GM19468 (cell line): ENCODE results near the gene MCCD1.
"Not testable (repeated sequence)": the region's sequence is repeated elsewhere in the genome, so short reads cannot be mapped to it uniquely, and the experiment has no call there.

Experiments
- ATAC-seq: cut with Tn5 transposase; IDR thresholded peaks from one replicate; pipeline ENCODE4 v1.9.1; 2021; ENCODE audit warnings: mild to moderate bottlenecking, moderate library complexity, moderate number of reproducible peaks; ENCODE audit not compliant: unreplicated experiment; ENCODE audit errors: extremely low read depth

MCCD1 gene, protein sequence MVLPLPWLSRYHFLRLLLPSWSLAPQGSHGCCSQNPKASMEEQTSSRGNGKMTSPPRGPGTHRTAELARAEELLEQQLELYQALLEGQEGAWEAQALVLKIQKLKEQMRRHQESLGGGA

DNA sequence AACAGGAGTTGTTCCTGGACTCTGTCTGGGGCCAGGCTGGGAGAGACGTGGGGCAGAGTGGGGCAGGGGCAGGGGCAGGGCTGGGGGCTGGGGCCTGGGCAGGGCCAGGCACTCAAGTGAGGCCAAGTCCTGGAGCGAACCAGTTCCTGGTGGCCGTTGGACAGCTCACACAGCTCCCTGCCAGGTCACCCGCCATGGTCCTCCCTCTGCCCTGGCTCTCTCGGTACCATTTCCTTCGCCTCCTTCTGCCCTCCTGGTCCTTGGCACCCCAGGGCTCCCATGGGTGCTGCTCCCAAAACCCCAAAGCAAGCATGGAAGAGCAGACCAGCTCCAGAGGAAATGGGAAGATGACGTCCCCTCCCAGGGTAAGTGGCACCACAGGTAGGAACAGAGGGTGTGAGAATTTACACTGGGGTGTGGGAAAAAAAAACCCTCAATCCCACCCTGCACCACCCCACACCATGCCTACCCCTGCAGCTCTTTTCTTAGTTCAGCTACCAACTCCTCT is at the start of gene MCCD1:
Gene MCCD1 (plus strand): TSS at position 142 of the 508 bp plus-strand sequence. CDS start 53 bp downstream, at position 195.
- no peak for ATAC-seq

DNA sequence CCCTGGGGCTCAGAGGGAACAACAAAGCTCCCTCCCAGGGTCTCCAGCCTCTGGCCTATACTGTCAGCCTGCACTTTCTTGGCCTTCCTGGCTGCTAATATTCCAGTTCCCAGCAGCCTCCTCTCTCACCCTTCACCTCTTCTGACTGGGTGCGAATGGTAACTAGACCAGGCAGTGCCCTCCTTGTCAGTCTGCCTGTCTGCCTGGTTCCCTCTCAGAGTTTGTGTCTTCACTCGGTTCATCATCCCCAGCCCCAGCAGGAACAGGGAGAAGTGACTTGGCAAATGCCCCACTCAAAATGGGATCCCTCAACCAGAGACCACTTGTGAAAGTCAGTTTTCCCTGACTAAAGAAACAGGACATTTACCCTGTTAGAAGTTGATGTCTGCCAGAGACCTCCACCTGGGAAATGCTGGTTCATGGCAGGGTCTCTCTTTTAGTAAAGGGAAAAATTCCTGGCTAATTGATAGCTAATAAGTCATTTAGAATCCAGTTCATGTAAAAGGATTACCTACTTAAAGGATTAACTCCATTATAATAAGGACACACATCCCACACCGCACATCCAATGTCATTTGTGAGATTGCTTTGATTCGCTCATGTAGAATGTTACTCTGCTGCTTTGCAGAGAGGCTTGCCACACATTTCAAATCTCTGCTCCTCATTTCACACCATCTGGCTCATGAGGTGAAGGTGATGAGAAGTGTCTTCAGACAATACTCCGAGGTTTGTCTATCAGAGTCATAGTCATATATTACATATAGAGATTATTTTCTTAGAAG is 49.4 kb upstream of the MCCD1 start:
- ATAC-seq: no peak

DNA sequence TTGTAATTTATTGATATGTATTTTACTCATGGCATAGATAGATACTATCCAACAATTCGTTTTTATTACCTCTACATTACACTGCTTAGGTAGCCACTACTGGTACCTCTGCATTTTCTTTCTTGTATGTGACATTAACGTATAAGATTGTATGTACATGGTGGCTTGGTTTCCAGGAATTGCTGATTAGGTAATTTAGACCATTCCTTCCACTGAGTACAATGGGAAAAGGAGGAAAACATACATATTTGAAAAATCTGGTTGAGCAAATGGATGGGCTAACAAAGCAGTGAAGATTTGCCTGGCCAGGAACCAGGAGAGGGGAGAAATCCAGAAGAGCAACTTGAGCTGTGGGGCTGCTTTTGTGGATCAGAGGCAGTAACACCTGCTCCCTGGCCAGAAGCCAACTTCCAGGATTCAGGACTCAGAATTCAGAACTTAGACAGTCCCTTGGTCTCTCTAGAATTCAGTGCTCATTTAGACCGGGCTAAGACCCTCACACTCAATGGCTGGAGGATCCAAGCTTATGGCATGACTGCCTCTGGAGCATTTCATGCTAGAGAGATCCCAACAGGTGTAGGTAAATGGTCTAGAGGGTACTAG is 48.7 kb upstream of the MCCD1 start:
- no peak for ATAC-seq

- no peak for ATAC-seq
Observed at GRCh38 chr6:31480574-31480973, 48.2 kb upstream of the MCCD1 start.

DNA sequence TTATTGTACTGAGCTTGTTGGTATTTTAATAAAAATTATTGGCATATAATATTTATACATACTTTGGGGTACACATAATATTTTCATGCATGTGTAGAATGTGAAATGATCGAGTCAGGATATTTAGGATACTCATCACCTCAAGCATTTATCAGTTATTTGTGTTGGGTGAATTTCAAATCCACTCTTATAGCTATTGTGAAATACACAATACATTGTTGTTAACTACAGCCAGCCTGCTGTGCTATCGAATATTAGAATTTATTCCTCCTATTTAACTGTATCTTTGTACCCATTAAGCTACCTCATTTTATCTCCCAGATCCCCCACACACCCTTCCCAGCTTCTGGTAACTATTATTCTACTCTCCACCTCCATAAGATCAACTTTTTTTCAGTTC is 45.4 kb upstream of the MCCD1 start:
- no peak for ATAC-seq

GRCh38 chr6:31485055-31485454 is 43.7 kb upstream of the MCCD1 start:
- no peak for ATAC-seq

DNA sequence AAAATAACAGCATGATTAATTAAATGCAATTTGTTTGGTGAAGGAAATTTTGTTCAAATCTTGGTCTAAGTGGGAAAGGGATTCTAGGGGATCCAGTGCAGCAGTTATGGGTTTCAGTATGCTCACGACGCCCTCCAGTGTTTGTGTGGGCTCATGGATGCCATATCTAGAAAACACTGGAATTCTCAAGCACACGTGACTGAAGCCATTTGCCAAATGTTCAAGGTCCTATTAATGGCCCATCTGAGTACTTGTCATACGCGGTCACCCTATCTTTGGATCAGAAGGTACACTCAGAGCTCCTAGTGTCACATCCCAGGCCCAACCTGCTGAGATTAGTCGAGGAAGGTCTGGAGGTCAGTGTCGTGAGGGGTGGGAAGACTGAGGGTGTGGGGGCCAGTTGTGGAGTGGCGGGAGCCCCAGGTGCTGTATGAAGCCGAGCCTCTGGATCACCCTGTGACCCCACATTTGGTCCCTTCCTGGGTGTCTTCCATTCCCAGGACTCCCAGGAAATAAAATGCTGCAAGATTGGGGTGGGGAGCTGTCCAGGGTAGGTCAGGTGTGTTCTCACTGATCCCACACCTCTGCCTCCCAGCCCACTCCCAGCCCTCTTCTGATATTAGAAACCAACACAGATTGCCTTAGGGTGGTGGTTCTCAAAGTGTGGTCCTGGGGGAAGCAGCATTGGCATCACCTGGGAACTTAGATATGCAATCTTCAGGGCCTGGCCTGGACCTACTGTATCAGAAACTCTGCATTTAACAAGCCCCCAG is 42.5 kb upstream of the MCCD1 start:
- ATAC-seq: not testable (repeated sequence)

GRCh38 chr6:31487674-31488073 is 41.1 kb upstream of the MCCD1 start:
- not testable (repeated sequence) for ATAC-seq

GRCh38 chr6:31489086-31489485 is 39.7 kb upstream of the MCCD1 start:
- ATAC-seq: no peak

DNA sequence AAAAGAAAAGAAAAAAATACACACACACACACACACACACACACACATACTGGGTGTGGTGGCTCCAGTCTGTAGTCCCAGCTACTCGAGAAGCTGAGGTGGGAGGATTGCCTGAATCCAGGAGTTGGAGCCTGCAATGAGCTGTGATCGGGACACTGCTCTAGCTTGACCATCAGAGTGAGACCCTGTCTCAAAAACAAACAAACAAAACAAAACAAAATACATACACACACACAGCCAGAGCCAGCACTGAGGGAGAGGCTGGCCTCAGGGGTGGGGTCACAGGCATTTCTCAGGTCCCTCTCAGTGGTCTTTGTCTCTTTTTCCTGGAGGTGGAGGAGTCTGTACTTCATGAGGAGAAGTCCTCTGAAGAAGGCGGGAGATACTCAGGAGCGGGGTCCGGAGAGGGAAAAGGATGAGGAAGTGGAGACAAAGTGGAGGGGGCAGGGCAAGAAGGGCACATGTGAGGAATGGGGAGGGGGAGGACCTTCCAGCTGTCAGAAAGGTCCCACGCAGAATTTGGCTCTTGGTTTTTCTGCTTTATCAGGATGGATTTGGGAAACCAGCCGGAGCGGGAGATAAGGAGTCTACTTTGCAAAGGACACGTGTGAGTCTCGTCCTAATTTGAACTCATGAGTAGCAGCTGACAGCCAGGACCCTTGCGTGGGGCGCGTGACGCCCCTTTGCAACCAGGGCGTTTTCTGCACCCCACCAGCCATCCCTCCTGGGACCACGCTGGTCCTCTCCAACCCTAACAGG is 38.5 kb upstream of the MCCD1 start:
- ATAC-seq: no peak

- ATAC-seq: not testable (repeated sequence)
Observed at GRCh38 chr6:31493550-31493874, 35.2 kb upstream of the MCCD1 start.

DNA sequence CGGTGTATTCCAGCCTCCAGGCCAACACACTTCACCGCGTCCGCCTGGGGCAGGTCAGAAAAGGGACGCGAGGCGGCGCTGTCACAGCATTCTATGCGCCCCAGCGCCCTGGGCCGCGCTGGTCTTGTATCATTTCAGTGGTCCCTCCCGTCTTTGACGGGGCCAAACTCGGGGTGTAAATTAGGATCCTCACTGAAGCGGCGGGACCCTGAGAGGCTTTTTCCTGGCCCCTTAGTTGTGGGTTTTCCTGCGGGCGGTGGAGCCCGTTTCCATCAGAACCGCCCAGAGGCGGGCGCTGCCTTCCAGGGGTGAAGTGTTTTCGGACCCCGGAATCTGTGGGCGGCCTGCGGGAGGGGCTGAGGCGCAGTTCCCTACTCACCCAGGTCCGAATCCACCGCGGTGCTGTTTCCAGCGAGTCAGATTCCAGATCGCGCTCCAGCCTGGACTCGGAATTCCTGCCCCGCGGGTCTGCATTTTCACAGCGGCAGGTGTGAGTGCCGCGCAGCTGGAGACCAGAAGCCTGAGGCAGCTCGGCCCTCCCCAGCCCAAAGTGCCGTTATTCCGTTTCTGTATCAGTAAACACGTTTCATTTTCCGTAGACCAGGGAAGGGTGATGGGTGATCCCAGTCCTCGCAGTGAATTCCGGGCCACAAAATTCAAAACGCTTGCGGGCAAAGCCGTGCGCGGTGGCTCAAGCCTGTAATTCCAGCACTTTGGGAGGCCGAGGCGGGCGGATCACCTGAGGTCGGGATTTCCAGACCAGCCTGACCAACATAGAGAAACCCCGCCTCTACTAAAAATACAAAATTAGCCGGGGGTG is 34.7 kb upstream of the MCCD1 start:
- no peak for ATAC-seq

GRCh38 chr6:31495580-31495979 is 33.2 kb upstream of the MCCD1 start:
- no peak for ATAC-seq

- not testable (repeated sequence) for ATAC-seq
Observed at GRCh38 chr6:31496826-31497225, 31.9 kb upstream of the MCCD1 start.

GRCh38 chr6:31497531-31498476 is 31.0 kb upstream of the MCCD1 start, which contains the start of gene MICB:
Gene MICB (plus strand): TSS chr6:31498145. CDS start chr6:31498194, 49 bp downstream.
- ATAC-seq: no peak

GRCh38 chr6:31498748-31499147 is 30.0 kb upstream of the MCCD1 start:
- ATAC-seq: no peak

- not testable (repeated sequence) for ATAC-seq
Observed at GRCh38 chr6:31499648-31500047, 29.1 kb upstream of the MCCD1 start.

DNA sequence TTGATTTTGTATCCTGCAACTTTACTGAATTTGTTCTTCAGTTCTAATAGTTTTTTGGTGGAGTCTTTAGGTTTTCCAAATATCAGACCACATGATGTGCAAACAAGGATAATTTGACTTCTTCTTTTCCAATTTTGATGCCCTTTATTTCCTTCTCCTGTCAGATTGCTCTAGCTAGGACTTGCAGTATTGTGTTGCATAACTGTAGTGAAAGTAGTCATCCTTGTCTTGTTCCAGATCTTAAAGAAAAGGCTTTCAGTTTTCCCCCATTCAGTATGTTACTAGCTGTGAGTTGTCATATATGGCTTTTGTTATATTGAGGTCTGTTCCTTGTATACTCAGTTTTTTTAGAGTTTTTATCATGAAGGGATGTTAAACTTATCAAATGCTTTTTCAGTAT is 26.2 kb upstream of the MCCD1 start:
- no peak for ATAC-seq
